Astrocyte (in vitro differentiated cells and primary cell): ENCODE data around the gene STK17A. TPM values are rescaled to one million over a fixed set of nuclear protein-coding genes. Genes with fewer than 3 reads are reported as not detected.

Experiments used
- DNase-seq: peaks from one replicate; pipeline ENCODE4 v3.0.0-alpha.2; 2010; ENCODE audit warnings: low read depth
- FAIRE-seq: peaks from 2 replicates; lab custom pipeline; 2011; peaks lifted over from hg19 to GRCh38; lab: Jason Lieb, UNC
- H2AFZ ChIP-seq: 2 replicates; pipeline ENCODE4 v1.6.0; 2012; ENCODE audit warnings: low read depth, low read length, inconsistent platforms
- H3K27ac ChIP-seq: 2 replicates; pipeline ENCODE4 v1.5.1; 2011; ENCODE audit warnings: low read depth, low read length, inconsistent platforms
- H3K27me3 ChIP-seq: 2 replicates; pipeline ENCODE4 v1.6.0; 2011; ENCODE audit warnings: low read length, inconsistent platforms; ENCODE audit not compliant: insufficient read depth
- H3K36me3 ChIP-seq: 2 replicates; pipeline ENCODE4 v1.5.1; 2011; ENCODE audit warnings: low read length, inconsistent platforms; ENCODE audit not compliant: insufficient read depth
- H3K4me1 ChIP-seq: 2 replicates; pipeline ENCODE4 v1.5.1; 2011; ENCODE audit warnings: low read length, inconsistent platforms; ENCODE audit not compliant: insufficient read depth
- H3K4me2 ChIP-seq: 2 replicates; pipeline ENCODE4 v1.6.0; 2012; ENCODE audit warnings: low read length, inconsistent platforms
- H3K4me3 ChIP-seq: 2 replicates; pipeline ENCODE4 v1.5.1; 2011; ENCODE audit warnings: low read depth, mild to moderate bottlenecking, low read length, inconsistent platforms; ENCODE audit not compliant: insufficient read depth
- H3K79me2 ChIP-seq: 2 replicates; pipeline ENCODE4 v1.6.0; 2012; ENCODE audit warnings: mild to moderate bottlenecking, low read length, inconsistent platforms; ENCODE audit not compliant: insufficient read depth
- H3K9ac ChIP-seq: 2 replicates; pipeline ENCODE4 v1.6.0; 2012; ENCODE audit warnings: mild to moderate bottlenecking, low read length, inconsistent platforms
- H3K9me3 ChIP-seq: 2 replicates; pipeline ENCODE4 v1.5.1; 2012; ENCODE audit warnings: low read depth, mild to moderate bottlenecking, low read length, inconsistent platforms; ENCODE audit not compliant: insufficient read depth
- H4K20me1 ChIP-seq: 2 replicates; pipeline ENCODE4 v1.6.0; 2012; ENCODE audit warnings: low read length, inconsistent platforms; ENCODE audit not compliant: insufficient read depth
- H3K27ac Mint-ChIP-seq: one replicate; pipeline ENCODE4 v1.8.0; 2021; ENCODE audit warnings: mild to moderate bottlenecking, mixed read lengths; ENCODE audit not compliant: unreplicated experiment
- H3K27me3 Mint-ChIP-seq: one replicate; pipeline ENCODE4 v1.8.0; 2021; ENCODE audit warnings: low read depth, mixed read lengths; ENCODE audit not compliant: unreplicated experiment
- H3K36me3 Mint-ChIP-seq: one replicate; pipeline ENCODE4 v1.8.0; 2021; ENCODE audit warnings: low read depth, mixed read lengths; ENCODE audit not compliant: unreplicated experiment
- H3K4me1 Mint-ChIP-seq: one replicate; pipeline ENCODE4 v1.8.0; 2021; ENCODE audit warnings: low read depth, mixed read lengths; ENCODE audit not compliant: unreplicated experiment
- H3K4me3 Mint-ChIP-seq: one replicate; pipeline ENCODE4 v1.8.0; 2021; ENCODE audit warnings: mild to moderate bottlenecking, moderate library complexity, mixed read lengths; ENCODE audit not compliant: unreplicated experiment
- H3K9me3 Mint-ChIP-seq: one replicate; pipeline ENCODE4 v1.8.0; 2021; ENCODE audit warnings: mild to moderate bottlenecking, mixed read lengths; ENCODE audit not compliant: unreplicated experiment
- EZH2 ChIP-seq: IDR thresholded peaks from 2 replicates; pipeline ENCODE4 v1.6.1; 2012; ENCODE audit warnings: mild to moderate bottlenecking, low read length, inconsistent platforms; ENCODE audit not compliant: insufficient read depth
- total RNA-seq: library from RNA; stranded (reverse); gene quantifications from 2 replicates; pipeline ENCODE4 v1.2.1, GENCODE V29; 2021
- TF ChIP-seq, protein P1 (sequence below): IDR thresholded peaks from 2 replicates; pipeline ENCODE4 v1.5.1; 2011; ENCODE audit warnings: low read depth, mild to moderate bottlenecking, inconsistent platforms, low read length, moderate library complexity; ENCODE audit not compliant: insufficient read depth

The STK17A gene
- total RNA-seq, 1 donor from 2014 or later: 38.4 TPM

GRCh38 chr7:43612599-43613589, 30.0 kb downstream of the STK17A start:
- no peak for TF ChIP-seq EZH2
- TF ChIP-seq, protein P1, sequence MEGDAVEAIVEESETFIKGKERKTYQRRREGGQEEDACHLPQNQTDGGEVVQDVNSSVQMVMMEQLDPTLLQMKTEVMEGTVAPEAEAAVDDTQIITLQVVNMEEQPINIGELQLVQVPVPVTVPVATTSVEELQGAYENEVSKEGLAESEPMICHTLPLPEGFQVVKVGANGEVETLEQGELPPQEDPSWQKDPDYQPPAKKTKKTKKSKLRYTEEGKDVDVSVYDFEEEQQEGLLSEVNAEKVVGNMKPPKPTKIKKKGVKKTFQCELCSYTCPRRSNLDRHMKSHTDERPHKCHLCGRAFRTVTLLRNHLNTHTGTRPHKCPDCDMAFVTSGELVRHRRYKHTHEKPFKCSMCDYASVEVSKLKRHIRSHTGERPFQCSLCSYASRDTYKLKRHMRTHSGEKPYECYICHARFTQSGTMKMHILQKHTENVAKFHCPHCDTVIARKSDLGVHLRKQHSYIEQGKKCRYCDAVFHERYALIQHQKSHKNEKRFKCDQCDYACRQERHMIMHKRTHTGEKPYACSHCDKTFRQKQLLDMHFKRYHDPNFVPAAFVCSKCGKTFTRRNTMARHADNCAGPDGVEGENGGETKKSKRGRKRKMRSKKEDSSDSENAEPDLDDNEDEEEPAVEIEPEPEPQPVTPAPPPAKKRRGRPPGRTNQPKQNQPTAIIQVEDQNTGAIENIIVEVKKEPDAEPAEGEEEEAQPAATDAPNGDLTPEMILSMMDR: no peak
- Histone ChIP-seq H3K9me3 (no peaks in the 10 kb centered on the region), H2AFZ (no peak overlapping the region), H4K20me1 (peaks cover 69% of the 10 kb centered on the region), H3K79me2 (peaks cover 89% of the 10 kb centered on the region), H3K9ac (peak overlapping the region; percentile 1), H3K36me3 (peaks cover 41% of the 10 kb centered on the region), H3K27me3 (no peaks in the 10 kb centered on the region), H3K4me3 (no peak overlapping the region), H3K4me2 (peak overlapping the region; percentile 68), H3K4me1 (peaks cover 20% of the 10 kb centered on the region), H3K27ac (peak overlapping the region; percentile 51)
- peak; percentile 45 for FAIRE-seq
- Mint-ChIP-seq H3K36me3 (peaks cover 22% of the 10 kb centered on the region), H3K9me3 (no peaks in the 10 kb centered on the region), H3K4me3 (no peak overlapping the region), H3K27me3 (no peaks in the 10 kb centered on the region), H3K27ac (peak overlapping the region; percentile 66), H3K4me1 (peaks cover 14% of the 10 kb centered on the region)
- DNase-seq: peak; percentile 75

- H3K9me3 ChIP-seq: no peaks in the 10 kb centered on the region
- Mint-ChIP-seq H3K36me3 (peaks cover 10% of the 10 kb centered on the region), H3K27ac (no peak overlapping the region), H3K4me3 (no peak overlapping the region), H3K9me3 (no peaks in the 10 kb centered on the region), H3K4me1 (peaks cover 14% of the 10 kb centered on the region), H3K27me3 (no peaks in the 10 kb centered on the region)
- peaks cover 22% of the 10 kb centered on the region for H3K4me1 ChIP-seq
- peaks cover 91% of the 10 kb centered on the region for H3K79me2 ChIP-seq
- DNase-seq (no peak), FAIRE-seq (no peak)
- H3K36me3 ChIP-seq: peaks cover 42% of the 10 kb centered on the region
- H3K9ac ChIP-seq: no peak overlapping the region
- no peak overlapping the region for H3K4me2 ChIP-seq
- no peak overlapping the region for H3K4me3 ChIP-seq
- H3K27me3 ChIP-seq: no peaks in the 10 kb centered on the region
- no peak overlapping the region for H2AFZ ChIP-seq
- H4K20me1 ChIP-seq: peaks cover 73% of the 10 kb centered on the region
- TF ChIP-seq EZH2: no peak
- TF ChIP-seq, protein P1: no peak
- no peak overlapping the region for H3K27ac ChIP-seq
Measured at GRCh38 chr7:43615558-43616145, 32.7 kb downstream of the STK17A start.
